NCI-H1930 (cell line): Measurements from ENCODE around the gene FAM174B.

Source experiments
- DNase-seq, 2 experiments: peaks; one replicate each; lab custom pipeline; 2025; lab: John Stamatoyannopoulos, UW

FAM174B gene

GRCh38 chr15:92655178-92655995 is at the start of gene FAM174B:
TSS of gene FAM174B (minus strand) at chr15:92655775.
- peak in 1 of 2 experiments; percentile 11 for DNase-seq

DNA sequence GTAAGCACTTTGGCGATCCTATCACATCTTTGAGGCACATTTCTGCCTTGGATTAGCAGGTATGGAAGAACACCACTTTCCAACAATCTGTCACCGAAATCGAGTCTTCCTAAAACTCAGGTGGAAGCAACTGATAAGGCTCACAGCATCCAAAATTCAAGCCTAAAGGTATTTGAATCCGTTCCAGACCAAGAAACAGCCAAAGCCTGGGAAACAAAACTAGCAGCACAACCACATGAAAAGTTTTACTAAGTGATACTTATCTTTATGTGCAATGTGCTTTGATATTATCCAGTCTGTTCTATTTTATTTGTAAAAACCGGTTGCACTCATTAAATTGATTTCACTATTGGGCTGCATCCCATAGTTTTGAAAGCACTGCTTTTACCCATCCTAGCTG is 40.5 kb upstream of the FAM174B start:
- DNase-seq, result no peak

DNA sequence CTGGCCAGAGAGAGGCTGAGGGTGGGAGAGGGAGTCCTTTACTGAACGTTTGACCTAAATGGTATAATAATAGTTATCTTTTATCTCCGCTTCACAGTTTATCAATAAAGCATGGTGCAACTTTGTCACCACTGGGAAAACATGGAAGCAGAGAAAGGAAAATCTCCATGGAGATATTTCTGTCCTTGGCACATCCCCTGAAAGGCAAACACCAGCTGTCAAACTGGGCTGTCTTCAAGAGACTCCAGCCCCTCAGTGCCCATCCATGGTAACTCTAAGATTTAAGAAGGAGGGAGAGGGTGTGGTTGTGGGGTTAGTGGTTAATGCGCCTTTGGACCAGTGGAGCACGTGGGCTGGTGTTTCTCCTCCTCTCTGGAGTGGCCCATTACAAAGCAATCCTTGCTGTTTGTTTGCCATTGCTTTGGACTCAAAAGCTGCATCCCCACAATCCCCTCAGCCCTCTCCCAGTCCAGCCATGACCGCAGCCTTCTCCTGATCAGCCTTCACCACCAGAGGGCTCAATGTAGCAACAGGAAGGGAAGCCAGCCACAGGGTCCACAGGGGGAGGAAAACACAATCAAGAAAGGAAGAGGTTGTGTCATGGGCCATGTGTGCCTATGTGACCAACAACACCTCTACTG is 38.2 kb upstream of the FAM174B start:
- peak; percentile 14 to 24 for DNase-seq

DNA sequence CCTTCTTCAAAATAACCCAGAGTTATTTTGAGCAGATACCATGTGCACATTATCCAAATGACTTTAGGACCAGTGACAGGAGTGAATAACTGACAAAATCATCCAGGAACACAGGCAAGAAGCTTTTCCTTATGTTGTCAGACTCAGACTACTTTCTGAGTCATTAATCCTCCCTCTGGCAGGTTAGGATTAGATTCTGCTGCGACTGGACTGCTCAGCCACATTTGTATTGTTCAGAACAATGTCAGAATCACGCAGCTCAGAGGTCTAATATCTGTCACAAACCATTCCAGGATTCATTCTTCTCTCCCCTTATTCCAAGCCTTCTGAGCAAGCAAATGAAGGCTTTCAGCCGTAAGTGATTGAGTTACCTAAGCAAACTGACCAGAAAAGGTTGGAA is 34.8 kb upstream of the FAM174B start:
- DNase-seq, result no peak

GRCh38 chr15:92687746-92688145 is 32.2 kb upstream of the FAM174B start:
- no peak for DNase-seq

- DNase-seq, result no peak
Measured at GRCh38 chr15:92687195-92687602, 31.6 kb upstream of the FAM174B start.

GRCh38 chr15:92683511-92683834 is 27.9 kb upstream of the FAM174B start:
- peak; percentile 10 to 11 for DNase-seq

GRCh38 chr15:92682741-92683510 is 27.4 kb upstream of the FAM174B start:
- DNase-seq, result no peak

GRCh38 chr15:92681141-92681631 is 25.6 kb upstream of the FAM174B start:
- DNase-seq, result no peak

DNA sequence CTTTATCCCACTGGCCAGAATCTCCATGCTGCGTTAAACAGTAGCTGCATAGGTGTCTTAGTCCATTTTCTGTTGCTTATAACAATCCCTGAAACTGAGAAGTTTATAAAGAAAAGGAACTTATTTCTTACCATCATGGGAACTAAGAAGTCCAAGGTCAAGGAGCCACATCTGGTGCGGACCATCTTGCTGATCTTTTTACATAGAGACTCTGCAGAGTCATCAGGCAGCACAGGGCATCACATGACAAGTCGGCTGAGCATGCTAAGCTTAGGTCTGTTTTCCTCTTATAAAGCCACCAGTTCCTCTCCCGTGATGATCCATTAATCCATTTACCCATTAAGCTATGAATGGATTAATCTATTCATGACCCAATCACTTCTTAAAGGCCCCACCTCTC is 22.4 kb upstream of the FAM174B start:
- no peak for DNase-seq

GRCh38 chr15:92676561-92676960 is 21.0 kb upstream of the FAM174B start:
- no peak for DNase-seq

DNA sequence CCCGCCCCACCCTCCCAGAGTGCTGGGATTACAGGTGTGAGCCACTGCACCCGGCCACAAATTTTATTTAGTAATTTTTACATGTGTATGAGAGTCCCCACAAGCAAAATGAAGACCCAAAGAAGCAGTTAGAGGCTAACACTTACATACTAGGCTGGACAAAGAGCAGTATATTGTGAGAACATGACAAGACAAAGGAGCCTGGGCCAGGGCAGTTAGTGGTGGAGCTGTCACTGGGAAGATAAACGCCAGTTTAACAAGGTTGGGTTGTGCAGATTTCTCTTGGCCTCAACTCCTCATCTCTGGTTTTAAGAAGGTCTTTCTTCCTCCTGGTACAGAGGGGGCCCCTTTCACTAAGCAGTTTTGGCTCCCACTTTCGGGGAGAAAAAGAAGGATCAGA is 19.9 kb upstream of the FAM174B start:
- DNase-seq, result no peak

GRCh38 chr15:92674347-92674746 is 18.8 kb upstream of the FAM174B start:
- no peak for DNase-seq

GRCh38 chr15:92672102-92672501 is 16.5 kb upstream of the FAM174B start:
- no peak for DNase-seq

DNA sequence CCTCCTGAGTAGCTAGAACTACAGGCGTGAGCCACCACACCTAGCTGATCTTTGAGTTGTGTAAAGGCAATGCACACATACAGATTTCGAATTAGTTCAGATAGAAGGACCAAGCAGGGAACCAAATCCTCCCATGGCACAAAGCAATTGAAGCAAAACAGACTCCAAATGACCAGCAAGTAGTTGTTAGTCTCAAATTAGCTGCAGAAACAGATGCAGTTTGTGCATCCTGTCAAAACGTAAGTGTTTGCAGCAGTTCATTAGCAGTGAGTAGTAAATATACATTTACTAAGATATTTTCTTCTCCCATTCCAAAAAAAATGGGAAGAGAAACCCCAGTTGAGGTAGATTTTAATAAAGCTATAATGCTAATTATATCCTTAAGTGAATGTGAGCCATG is 15.8 kb upstream of the FAM174B start:
- no peak for DNase-seq

DNA sequence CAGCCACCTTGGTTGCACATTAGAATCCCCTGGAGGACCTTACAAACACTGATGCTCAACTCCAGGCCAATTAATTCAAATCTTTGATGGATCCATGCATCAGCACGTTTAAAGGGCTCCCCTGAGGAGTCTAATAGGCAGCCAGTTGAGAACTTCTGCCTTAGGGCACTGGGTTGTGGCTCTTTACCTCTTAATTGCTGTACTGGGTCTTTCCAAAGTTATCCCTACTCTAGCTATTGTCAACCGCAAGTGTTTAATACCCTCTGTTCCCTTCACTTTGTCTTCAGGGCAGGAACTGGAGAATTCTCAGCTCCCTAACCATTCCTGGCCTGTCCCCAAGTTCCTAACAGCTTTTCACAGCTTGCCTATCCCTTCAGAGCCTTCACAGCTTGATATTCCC is 15.0 kb upstream of the FAM174B start:
- no peak for DNase-seq

- no peak for DNase-seq
Measured at GRCh38 chr15:92669432-92669831, 13.9 kb upstream of the FAM174B start.

GRCh38 chr15:92668620-92669019 is 13.0 kb upstream of the FAM174B start:
- no peak for DNase-seq

DNA sequence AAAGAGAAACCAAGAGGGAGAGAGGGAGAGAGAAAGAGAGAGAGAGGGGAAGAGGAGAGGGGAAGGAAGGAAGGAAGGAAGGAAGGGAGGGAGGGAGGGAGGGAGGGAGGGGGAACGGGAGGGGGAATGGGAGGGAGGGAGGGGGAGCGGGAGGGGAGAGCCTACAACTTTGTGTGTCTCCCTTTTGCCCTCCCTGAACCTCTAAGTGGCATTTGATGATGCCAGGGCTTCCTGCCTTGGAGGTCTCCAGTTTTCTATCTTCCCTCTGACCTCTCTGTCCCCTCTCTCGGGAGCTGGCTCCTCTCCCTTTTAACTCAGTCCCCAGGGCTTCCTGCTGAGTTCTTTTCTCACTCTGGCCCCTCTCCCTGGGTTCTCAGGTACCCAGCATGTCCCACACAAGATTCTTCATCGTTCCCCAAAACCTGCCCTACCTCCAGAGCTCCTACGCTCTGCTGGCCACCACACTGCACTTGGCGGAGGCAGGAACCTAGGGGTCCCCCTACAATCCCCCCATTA is 12.5 kb upstream of the FAM174B start:
- DNase-seq, result no peak

DNA sequence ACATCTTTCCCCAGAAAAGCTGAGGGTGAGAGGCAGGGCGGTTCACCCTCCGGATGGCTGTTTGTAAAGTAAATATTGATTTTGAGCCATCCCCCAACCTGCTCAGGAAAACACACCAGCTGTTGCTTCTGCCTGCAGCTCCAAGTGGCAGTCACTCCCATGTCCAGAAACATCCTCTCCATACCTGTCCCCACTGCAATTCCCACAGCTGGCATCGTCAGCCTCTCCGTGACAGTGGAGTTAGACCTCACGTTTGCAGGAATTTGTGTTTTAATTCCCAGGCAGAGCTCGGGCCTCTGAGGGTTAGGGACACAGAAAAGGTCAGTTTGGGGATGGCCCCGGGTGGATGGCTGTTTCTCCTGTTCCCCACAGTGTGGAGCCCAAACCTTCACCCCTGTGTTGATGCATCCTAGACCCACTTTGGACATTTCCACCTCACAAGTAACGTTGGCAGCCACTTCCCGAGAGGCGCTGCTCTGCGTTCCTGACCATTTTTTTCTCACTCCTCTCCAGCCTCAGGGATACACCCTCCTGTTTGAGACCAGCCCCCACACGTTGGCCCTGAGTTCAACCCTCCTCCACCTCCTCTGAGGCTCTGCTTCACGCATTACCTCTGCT is 11.8 kb upstream of the FAM174B start:
- no peak for DNase-seq

DNA sequence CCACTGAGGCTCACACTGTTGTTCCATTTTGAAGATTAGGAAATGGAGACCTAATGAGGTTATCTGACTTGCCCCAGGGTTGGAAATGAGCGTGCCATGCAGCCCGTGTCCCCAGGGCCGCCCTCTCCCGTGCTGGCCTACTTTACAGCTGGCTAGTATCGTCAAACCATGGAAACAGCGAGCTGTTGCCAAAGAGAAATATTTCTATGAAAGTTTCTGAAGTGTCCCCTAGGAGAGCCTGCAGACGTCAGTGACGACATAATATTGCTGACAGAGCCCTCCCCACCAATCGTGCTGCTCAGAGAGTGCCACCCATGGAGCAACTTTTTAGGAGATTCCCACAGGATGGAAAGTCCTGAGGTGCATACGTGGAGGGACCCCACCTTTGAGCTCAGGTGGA is 11.2 kb upstream of the FAM174B start:
- DNase-seq, result no peak

- DNase-seq, result no peak
Measured at GRCh38 chr15:92665100-92665555, 9.6 kb upstream of the FAM174B start.
